Smooth muscle cell (in vitro differentiated cells): Measurements from ENCODE around the gene AKAP3. TPM values are rescaled to one million over a fixed set of nuclear protein-coding genes. Genes with fewer than 3 reads are reported as not detected.

Source experiments
- DNase-seq: peaks from one replicate; lab custom pipeline; 2025; ENCODE audit not compliant: unreplicated experiment; lab: John Stamatoyannopoulos, UW
- H2AFZ ChIP-seq: fragments of 200-600 bp; sonication (generic); 2 replicates; pipeline ENCODE4 v1.6.0; 2016; ENCODE audit warnings: antibody characterized with exemption, low read depth, mild to moderate bottlenecking
- H3F3A ChIP-seq: fragments of 200-600 bp; sonication (generic); 2 replicates; pipeline ENCODE4 v1.6.0; 2017; ENCODE audit warnings: antibody characterized with exemption, low read depth
- H3K27ac ChIP-seq: fragments of 200-600 bp; sonication (generic); 2 replicates; pipeline ENCODE4 v1.5.1; 2016; ENCODE audit warnings: low read depth, mild to moderate bottlenecking
- H3K27me3 ChIP-seq: fragments of 200-600 bp; sonication (generic); 2 replicates; pipeline ENCODE4 v1.6.1; 2016; ENCODE audit warnings: low read depth, mild to moderate bottlenecking
- H3K36me3 ChIP-seq: fragments of 200-600 bp; sonication (generic); 2 replicates; pipeline ENCODE4 v1.5.1; 2016; ENCODE audit warnings: low read depth
- H3K4me1 ChIP-seq: fragments of 200-600 bp; sonication (generic); 2 replicates; pipeline ENCODE4 v1.5.1; 2016; ENCODE audit warnings: low read depth
- H3K4me2 ChIP-seq: fragments of 200-600 bp; sonication (generic); 2 replicates; pipeline ENCODE4 v1.6.0; 2016; ENCODE audit warnings: mild to moderate bottlenecking
- H3K4me3 ChIP-seq: fragments of 200-600 bp; sonication (generic); 2 replicates; pipeline ENCODE4 v1.5.1; 2016; ENCODE audit warnings: mild to moderate bottlenecking
- H3K79me2 ChIP-seq: fragments of 200-600 bp; sonication (generic); 2 replicates; pipeline ENCODE4 v1.6.0; 2016; ENCODE audit warnings: low read depth, mild to moderate bottlenecking
- H3K9ac ChIP-seq: fragments of 200-600 bp; sonication (generic); 2 replicates; pipeline ENCODE4 v1.6.0; 2016; ENCODE audit warnings: low read depth
- H3K9me3 ChIP-seq: fragments of 200-600 bp; sonication (generic); replicated peaks from 2 replicates; pipeline ENCODE4 v1.5.1; 2016; ENCODE audit warnings: low read depth
- H4K20me1 ChIP-seq: fragments of 200-600 bp; sonication (generic); 2 replicates; pipeline ENCODE4 v1.6.0; 2016; ENCODE audit warnings: low read depth
- WGBS: methylation state at CpG from one replicate; pipeline ENCODE4 v1.1.7; 2016; ENCODE audit warnings: low lambda C conversion rate; 5-methylcytosine and 5-hydroxymethylcytosine counted together
- polyA plus RNA-seq: library from polyadenylated mRNA; unstranded; fragments of >200 nt; fragmentation: Nextera tagmentation; extraction: Ambion mirVana; gene quantifications from 2 replicates; pipeline ENCODE4 v1.2.1, GENCODE V29; 2016
- total RNA-seq: library from RNA; depleted of rRNA; stranded (reverse); fragments of >200 nt; gene quantifications from 2 replicates; pipeline ENCODE4 v1.2.3, GENCODE V29; 2014
- TF ChIP-seq, protein P1 (sequence below): fragments of 200-600 bp; sonication (generic); IDR thresholded peaks from 2 replicates; pipeline ENCODE4 v1.5.1; 2017; ENCODE audit warnings: borderline replicate concordance, mild to moderate bottlenecking, antibody characterized with exemption; ENCODE audit not compliant: insufficient read depth, poor library complexity, severe bottlenecking

AKAP3 gene
- total and polyA plus RNA-seq, 2 experiments from 2014 or later: 0.13 to 1.4 TPM

DNA sequence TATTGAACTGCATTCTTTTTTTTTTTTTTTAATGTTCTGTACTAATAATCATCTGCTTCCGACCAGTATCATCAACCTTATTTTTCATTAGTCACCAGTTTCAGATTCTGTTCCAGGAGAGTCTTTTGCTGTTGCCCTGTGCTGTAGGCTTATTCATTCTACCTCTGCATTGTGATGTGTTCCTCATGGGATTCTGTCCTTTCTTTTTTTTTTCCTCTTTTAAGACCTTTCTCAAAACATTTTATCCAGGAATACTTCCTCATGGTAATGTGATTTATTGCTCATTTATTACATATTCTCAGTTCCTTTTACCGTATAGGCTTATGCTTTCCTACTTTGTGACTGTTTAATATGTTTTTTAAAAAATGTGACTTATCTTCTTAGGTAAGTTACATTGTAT lies 4.8 kb upstream of the AKAP3 start:
- 98% methylated on average over 2 of the region's 2 CpGs for WGBS
- no peak overlapping the region for H3K4me2 ChIP-seq
- no peak overlapping the region for H3K9ac ChIP-seq
- H3K9me3 ChIP-seq: no peaks in the 10 kb centered on the region
- H3K36me3 ChIP-seq: peaks cover 17% of the 10 kb centered on the region
- H3F3A ChIP-seq: no peaks in the 10 kb centered on the region
- no peak overlapping the region for H2AFZ ChIP-seq
- H3K79me2 ChIP-seq: peaks cover 39% of the 10 kb centered on the region
- no peaks in the 10 kb centered on the region for H3K27me3 ChIP-seq
- H4K20me1 ChIP-seq: no peaks in the 10 kb centered on the region
- TF ChIP-seq, protein P1, sequence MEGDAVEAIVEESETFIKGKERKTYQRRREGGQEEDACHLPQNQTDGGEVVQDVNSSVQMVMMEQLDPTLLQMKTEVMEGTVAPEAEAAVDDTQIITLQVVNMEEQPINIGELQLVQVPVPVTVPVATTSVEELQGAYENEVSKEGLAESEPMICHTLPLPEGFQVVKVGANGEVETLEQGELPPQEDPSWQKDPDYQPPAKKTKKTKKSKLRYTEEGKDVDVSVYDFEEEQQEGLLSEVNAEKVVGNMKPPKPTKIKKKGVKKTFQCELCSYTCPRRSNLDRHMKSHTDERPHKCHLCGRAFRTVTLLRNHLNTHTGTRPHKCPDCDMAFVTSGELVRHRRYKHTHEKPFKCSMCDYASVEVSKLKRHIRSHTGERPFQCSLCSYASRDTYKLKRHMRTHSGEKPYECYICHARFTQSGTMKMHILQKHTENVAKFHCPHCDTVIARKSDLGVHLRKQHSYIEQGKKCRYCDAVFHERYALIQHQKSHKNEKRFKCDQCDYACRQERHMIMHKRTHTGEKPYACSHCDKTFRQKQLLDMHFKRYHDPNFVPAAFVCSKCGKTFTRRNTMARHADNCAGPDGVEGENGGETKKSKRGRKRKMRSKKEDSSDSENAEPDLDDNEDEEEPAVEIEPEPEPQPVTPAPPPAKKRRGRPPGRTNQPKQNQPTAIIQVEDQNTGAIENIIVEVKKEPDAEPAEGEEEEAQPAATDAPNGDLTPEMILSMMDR: no peak
- DNase-seq: no peak
- no peak overlapping the region for H3K4me3 ChIP-seq
- peaks cover 8% of the 10 kb centered on the region for H3K4me1 ChIP-seq
- H3K27ac ChIP-seq: no peak overlapping the region

DNA sequence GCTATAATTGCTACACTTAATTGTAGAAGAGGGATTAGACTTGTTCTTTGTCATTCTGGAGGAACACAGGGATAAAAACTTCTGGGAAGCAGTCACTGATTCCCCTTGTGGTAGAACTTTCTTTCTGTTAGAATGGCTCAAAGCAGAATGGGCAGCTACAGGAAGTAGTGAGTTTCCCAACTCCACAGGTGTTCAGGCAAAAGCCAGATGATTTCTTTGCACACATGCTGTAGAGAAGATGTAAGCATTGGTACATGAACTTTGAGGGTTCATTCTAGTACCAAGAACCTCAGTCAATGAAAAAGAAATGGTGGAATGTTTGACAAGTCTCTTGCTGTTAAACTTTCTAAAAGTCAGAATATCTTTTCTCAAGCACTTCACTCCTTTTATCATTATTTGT lies 4.4 kb upstream of the AKAP3 start:
- Histone ChIP-seq H4K20me1 (no peaks in the 10 kb centered on the region), H2AFZ (no peak overlapping the region), H3K4me1 (peaks cover 8% of the 10 kb centered on the region), H3K4me3 (no peak overlapping the region), H3K9me3 (no peaks in the 10 kb centered on the region), H3K27ac (no peak overlapping the region), H3K36me3 (peaks cover 15% of the 10 kb centered on the region), H3K4me2 (no peak overlapping the region), H3K9ac (no peak overlapping the region), H3K27me3 (no peaks in the 10 kb centered on the region), H3K79me2 (peaks cover 39% of the 10 kb centered on the region), H3F3A (no peaks in the 10 kb centered on the region)
- DNase-seq: no peak
- TF ChIP-seq, protein P1: no peak

DNA sequence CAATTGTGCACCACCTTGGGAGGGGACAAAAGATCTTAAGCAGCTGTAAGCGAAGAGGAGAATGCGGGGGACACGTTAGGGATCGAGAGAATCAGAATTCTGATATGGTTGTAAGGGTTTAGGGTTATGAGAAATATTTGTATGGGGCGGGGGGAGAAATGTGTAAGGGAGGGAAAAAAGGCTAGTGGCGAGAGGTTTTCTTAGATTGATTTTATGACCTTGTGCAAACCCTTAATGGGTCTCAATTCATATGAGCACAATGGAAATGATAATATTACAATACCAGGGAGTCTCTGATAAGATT lies 459 bp upstream of the AKAP3 start:
- no peaks in the 10 kb centered on the region for H4K20me1 ChIP-seq
- 2% methylated on average over 6 of the region's 6 CpGs for WGBS
- DNase-seq: no peak
- no peaks in the 10 kb centered on the region for H3F3A ChIP-seq
- H3K4me3 ChIP-seq: peak overlapping the region; percentile 81
- TF ChIP-seq, protein P1: no peak
- H3K27ac ChIP-seq: peak overlapping the region; percentile 71
- peak overlapping the region; percentile 85 for H3K4me2 ChIP-seq
- peak overlapping the region; percentile 96 for H2AFZ ChIP-seq
- no peaks in the 10 kb centered on the region for H3K27me3 ChIP-seq
- no peaks in the 10 kb centered on the region for H3K9me3 ChIP-seq
- peaks cover 12% of the 10 kb centered on the region for H3K4me1 ChIP-seq
- peaks cover 39% of the 10 kb centered on the region for H3K79me2 ChIP-seq
- H3K9ac ChIP-seq: peak overlapping the region; percentile 79
- H3K36me3 ChIP-seq: no peaks in the 10 kb centered on the region

DNA sequence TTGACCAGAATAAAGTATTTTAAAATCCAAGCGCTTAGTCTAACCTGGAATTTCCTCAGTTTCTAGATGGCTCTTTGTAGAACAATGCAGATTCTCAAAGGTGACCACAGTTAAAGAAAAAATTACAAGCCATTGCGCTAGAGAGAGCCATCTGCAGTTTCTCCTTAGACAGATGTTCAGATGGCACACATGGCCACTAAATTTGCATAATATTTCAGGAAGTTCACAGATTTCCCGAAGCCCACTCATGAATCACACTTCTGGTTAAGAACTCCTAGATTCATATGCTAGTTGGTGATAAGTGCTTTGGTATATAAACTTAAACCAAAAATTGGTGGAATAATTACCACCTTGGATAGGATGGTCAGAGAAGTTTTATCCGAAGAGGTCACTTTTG lies 749 bp downstream of the AKAP3 start:
- 42% methylated on average over 4 of the region's 4 CpGs for WGBS
- TF ChIP-seq, protein P1: no peak

More for the DNA sequence above, 749 bp downstream of the AKAP3 start:
- no peaks in the 10 kb centered on the region for H3K9me3 ChIP-seq
- DNase-seq: no peak
- peak overlapping the region; percentile 96 for H2AFZ ChIP-seq
- H3K4me1 ChIP-seq: peaks cover 12% of the 10 kb centered on the region
- H3K4me2 ChIP-seq: peak overlapping the region; percentile 85
- peak overlapping the region; percentile 79 for H3K9ac ChIP-seq
- no peaks in the 10 kb centered on the region for H3K36me3 ChIP-seq
- H3K27ac ChIP-seq: peak overlapping the region; percentile 71
- H3K27me3 ChIP-seq: no peaks in the 10 kb centered on the region
- peak overlapping the region; percentile 81 for H3K4me3 ChIP-seq
- no peaks in the 10 kb centered on the region for H3F3A ChIP-seq
- peaks cover 39% of the 10 kb centered on the region for H3K79me2 ChIP-seq
- H4K20me1 ChIP-seq: no peaks in the 10 kb centered on the region
